HepG2 (cell line): ENCODE measurements around the gene C11orf91. TPM values are rescaled to one million over a fixed set of nuclear protein-coding genes. Genes with fewer than 3 reads are reported as not detected.

Source experiments
- CBFB ChIP-seq: sonication (generic); formaldehyde crosslinking; IDR thresholded peaks from 2 replicates; pipeline ENCODE4 v1.4.0; 2020; ENCODE audit warnings: missing genetic modification reagents
- CHCHD3 ChIP-seq: sonication (generic); formaldehyde crosslinking; IDR thresholded peaks from 2 replicates; pipeline ENCODE4 v1.8.0; 2022; ENCODE audit warnings: mild to moderate bottlenecking, missing genetic modification reagents, moderate library complexity
- DNMT3B ChIP-seq: conservative IDR thresholded peaks from 2 replicates; pipeline ENCODE4 v1.6.1; 2016; ENCODE audit warnings: missing biosample characterization, control low read depth
- FOSL2 ChIP-seq: sonication (generic); formaldehyde crosslinking; IDR thresholded peaks from 2 replicates; pipeline ENCODE4 v1.4.0; 2020; ENCODE audit warnings: missing genetic modification reagents
- FOXA3 ChIP-seq: IDR thresholded peaks from 2 replicates; pipeline ENCODE4 v1.6.1; 2016; ENCODE audit warnings: missing genetic modification reagents, missing compliant biosample characterization
- FOXK1 ChIP-seq: sonication (generic); formaldehyde crosslinking; IDR thresholded peaks from 2 replicates; pipeline ENCODE4 v1.4.0; 2020; ENCODE audit warnings: low read depth, missing genetic modification reagents, borderline replicate concordance
- GABPB1 ChIP-seq: IDR thresholded peaks from 2 replicates; pipeline ENCODE4 v1.6.1; 2016; ENCODE audit warnings: mild to moderate bottlenecking, missing genetic modification reagents, moderate library complexity, missing compliant biosample characterization
- HNRNPUL1 ChIP-seq: fragments of 200-400 bp; formaldehyde crosslinking; IDR thresholded peaks from 2 replicates; pipeline ENCODE4 v1.6.1; 2017; ENCODE audit warnings: low read depth, mild to moderate bottlenecking, low read length, moderate library complexity
- HOXD1 ChIP-seq: sonication (generic); formaldehyde crosslinking; IDR thresholded peaks from 2 replicates; pipeline ENCODE4 v1.5.0; 2020; ENCODE audit warnings: missing genetic modification reagents
- JUND ChIP-seq: sonication (generic); formaldehyde crosslinking; IDR thresholded peaks from 2 replicates; pipeline ENCODE4 v1.8.0; 2022; ENCODE audit warnings: mild to moderate bottlenecking, missing genetic modification reagents
- KDM3A ChIP-seq: IDR thresholded peaks from 2 replicates; pipeline ENCODE4 v1.6.1; 2018; ENCODE audit warnings: low read depth, missing compliant biosample characterization
- MAF1 ChIP-seq: sonication (generic); formaldehyde crosslinking; IDR thresholded peaks from 2 replicates; pipeline ENCODE4 v1.5.0; 2020; ENCODE audit warnings: missing genetic modification reagents, borderline replicate concordance
- MAFG ChIP-seq: sonication (generic); formaldehyde crosslinking; IDR thresholded peaks from 2 replicates; pipeline ENCODE4 v1.5.1; 2020; ENCODE audit warnings: mild to moderate bottlenecking, missing genetic modification reagents
- NFE2L1 ChIP-seq: sonication (generic); formaldehyde crosslinking; IDR thresholded peaks from 2 replicates; pipeline ENCODE4 v1.4.0; 2020; ENCODE audit warnings: missing genetic modification reagents, mild to moderate bottlenecking, borderline replicate concordance
- PAWR ChIP-seq: sonication (generic); formaldehyde crosslinking; IDR thresholded peaks from 2 replicates; pipeline ENCODE4 v1.4.0; 2020; ENCODE audit warnings: missing genetic modification reagents, mild to moderate bottlenecking, borderline replicate concordance
- POLR2G ChIP-seq: fragments of 200-400 bp; formaldehyde crosslinking; IDR thresholded peaks from 2 replicates; pipeline ENCODE4 v1.6.1; 2018; ENCODE audit warnings: mild to moderate bottlenecking, low read depth, low read length, moderate library complexity
- RXRB ChIP-seq: IDR thresholded peaks from 2 replicates; pipeline ENCODE4 v1.6.1; 2016; ENCODE audit warnings: borderline replicate concordance, missing genetic modification reagents, missing compliant biosample characterization
- SOX6 ChIP-seq, 2 experiments: fragments of 450-650 bp in 1 of 2; sonication (generic) in 1 of 2; formaldehyde crosslinking in 1 of 2; IDR thresholded peaks; 2 replicates each; pipeline versions ENCODE4 v1.4.0 to v1.6.1; 2017 to 2020; ENCODE audit warnings: antibody characterized with exemption in 1 of 2, mild to moderate bottlenecking in 1 of 2, missing genetic modification reagents in 1 of 2
- TMF1 ChIP-seq: sonication (generic); formaldehyde crosslinking; IDR thresholded peaks from 2 replicates; pipeline ENCODE4 v1.8.1; 2022; ENCODE audit warnings: low read depth, missing genetic modification reagents
- USF2 ChIP-seq, 2 experiments: sonication (generic) in 1 of 2; formaldehyde crosslinking in 1 of 2; IDR thresholded peaks; 2 replicates each; pipeline versions ENCODE4 v1.5.1 to v1.6.1; 2011 to 2020; ENCODE audit warnings: borderline replicate concordance in 1 of 2, low read depth in 1 of 2, low read length in 1 of 2, mild to moderate bottlenecking in 1 of 2, missing genetic modification reagents in 1 of 2, moderate library complexity in 1 of 2
- XBP1 ChIP-seq: sonication (generic); formaldehyde crosslinking; IDR thresholded peaks from 2 replicates; pipeline ENCODE4 v1.5.0; 2020; ENCODE audit warnings: missing genetic modification reagents
- YEATS4 ChIP-seq: sonication (generic); formaldehyde crosslinking; IDR thresholded peaks from 2 replicates; pipeline ENCODE4 v1.4.0; 2020; ENCODE audit warnings: missing genetic modification reagents, borderline replicate concordance
- ZKSCAN8 ChIP-seq: IDR thresholded peaks from 2 replicates; pipeline ENCODE4 v1.6.1; 2016; ENCODE audit warnings: borderline replicate concordance, missing genetic modification reagents, missing compliant biosample characterization
- ZNF296 ChIP-seq: sonication (generic); formaldehyde crosslinking; conservative IDR thresholded peaks from 2 replicates; pipeline ENCODE4 v1.5.0; 2020; ENCODE audit warnings: mild to moderate bottlenecking, missing genetic modification reagents
- ZNF33B ChIP-seq: sonication (generic); formaldehyde crosslinking; IDR thresholded peaks from 2 replicates; pipeline ENCODE4 v1.5.1; 2020; ENCODE audit warnings: mild to moderate bottlenecking, missing genetic modification reagents
- ZNF598 ChIP-seq: sonication (generic); formaldehyde crosslinking; IDR thresholded peaks from 2 replicates; pipeline ENCODE4 v1.5.1; 2020; ENCODE audit warnings: mild to moderate bottlenecking, missing genetic modification reagents, borderline replicate concordance
- ZNF607 ChIP-seq: sonication (generic); formaldehyde crosslinking; IDR thresholded peaks from 2 replicates; pipeline ENCODE4 v1.5.1; 2020; ENCODE audit warnings: missing genetic modification reagents, mild to moderate bottlenecking, borderline replicate concordance
- ZNF616 ChIP-seq: sonication (generic); formaldehyde crosslinking; IDR thresholded peaks from 2 replicates; pipeline ENCODE4 v1.5.0; 2020; ENCODE audit warnings: low read depth, mild to moderate bottlenecking, missing genetic modification reagents
- ZNF644 ChIP-seq: IDR thresholded peaks from 2 replicates; pipeline ENCODE4 v1.6.1; 2016; ENCODE audit warnings: low read depth
- ZNF781 ChIP-seq: sonication (generic); formaldehyde crosslinking; IDR thresholded peaks from 2 replicates; pipeline ENCODE4 v1.5.1; 2020; ENCODE audit warnings: borderline replicate concordance, mild to moderate bottlenecking, missing genetic modification reagents; ENCODE audit errors: not compliant biosample characterization
- ZSCAN25 ChIP-seq: sonication (generic); formaldehyde crosslinking; IDR thresholded peaks from 2 replicates; pipeline ENCODE4 v1.8.0; 2022; ENCODE audit warnings: mild to moderate bottlenecking, missing genetic modification reagents
- polyA plus RNA-seq, 8 experiments: library from polyadenylated mRNA; depleted of rRNA in 3 of 8; stranded (reverse) in 7 of 8; unstranded in 1 of 8; fragments of >200 nt; fragmentation: Illumina TruSeq in 4 of 8; extraction: Trizol in 4 of 8; gene quantifications; 2 replicates each; pipeline versions ENCODE4 v1.2.1 to v1.2.3, GENCODE V29; 2011 to 2016; ENCODE audit warnings: low read depth in 4 of 8, missing spikeins in 1 of 8, mixed read lengths in 1 of 8; ENCODE audit not compliant: insufficient read depth in 1 of 8
- total RNA-seq, 5 experiments: library from RNA; depleted of rRNA; stranded (reverse); fragments of >200 nt; fragmentation: Illumina TruSeq; extraction: Trizol; gene quantifications; 2 replicates each; pipeline ENCODE4 v1.2.3, GENCODE V29; 2016; ENCODE audit warnings: low read depth in 1 of 5

C11orf91 gene
- total and polyA plus RNA-seq, 2 of the 13 experiments (the other 11 are each of a cell fraction or from before 2014, with no cell fraction given) = 0.35 TPM; not detected in 1

DNA sequence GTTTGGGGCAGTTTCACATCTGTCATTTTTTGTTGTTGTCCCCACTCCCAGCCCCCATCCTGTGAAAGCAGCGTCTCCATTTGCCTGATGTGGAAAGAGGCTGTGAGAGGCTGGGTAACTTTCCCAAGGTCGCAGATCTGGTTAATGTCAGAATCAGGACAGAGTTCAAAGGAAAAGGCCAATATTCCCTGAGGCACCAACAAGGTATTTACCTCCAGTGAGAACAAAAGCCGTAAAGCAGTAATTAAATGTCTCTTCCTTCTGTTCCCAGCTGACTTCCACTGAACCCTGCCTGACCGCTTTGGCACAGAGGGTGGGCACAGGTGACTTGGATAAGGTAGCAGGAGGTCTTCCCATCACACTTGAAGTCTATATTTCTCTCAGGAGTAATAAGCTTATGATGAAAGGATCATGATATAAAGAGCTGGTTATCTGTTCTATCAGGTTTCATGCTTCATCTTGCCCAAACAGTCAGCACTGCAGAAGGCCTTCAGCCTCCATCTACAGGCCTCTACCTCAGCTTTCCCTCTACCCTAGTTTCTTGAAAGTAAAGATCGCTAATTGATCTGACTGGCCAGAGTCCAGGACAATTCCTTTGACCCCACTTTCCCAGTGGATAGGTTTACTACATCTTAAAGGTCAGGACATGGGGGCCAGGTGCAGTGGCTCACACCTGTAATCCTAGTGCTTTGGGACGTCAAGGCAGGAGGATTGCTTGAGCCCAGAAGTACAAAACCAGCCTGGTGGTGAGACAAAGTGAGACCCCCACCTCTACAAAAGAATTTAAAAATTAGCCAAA is 9.4 kb downstream of the C11orf91 start (continued):
- TF ChIP-seq USF2 (IDR thresholded peaks at IDR 0.05; ENCODE audit: low read depth, low read length) (no peak), USF2 (CRISPR knock-in tag; IDR thresholded peaks at IDR 0.05; ENCODE audit: borderline replicate concordance) (no peak), RXRB (CRISPR knock-in tag) (peak; percentile 85), PAWR (CRISPR knock-in tag) (no peak), SOX6 (IDR thresholded peaks at IDR 0.05) (no peak), SOX6 (CRISPR knock-in tag; IDR thresholded peaks at IDR 0.05) (peak; percentile 89), ZNF33B (CRISPR knock-in tag) (no peak), CHCHD3 (no peak), POLR2G (no peak), FOXA3 (CRISPR knock-in tag) (peak; percentile 67), CBFB (CRISPR knock-in tag) (no peak), ZNF598 (CRISPR knock-in tag) (no peak), FOXK1 (CRISPR knock-in tag) (peak; percentile 66; the same call in 1 of the 2 replicates), ZNF616 (no peak), MAF1 (CRISPR knock-in tag) (no peak), HOXD1 (CRISPR knock-in tag) (no peak), TMF1 (CRISPR knock-in tag) (no peak), ZNF644 (CRISPR knock-in tag) (peak; percentile 24; the same call in 1 of the 2 replicates), ZKSCAN8 (no peak), XBP1 (no peak), JUND (no peak), MAFG (CRISPR knock-in tag) (no peak), ZNF607 (CRISPR knock-in tag) (no peak), GABPB1 (no peak), KDM3A (no peak), HNRNPUL1 (no peak), YEATS4 (CRISPR knock-in tag) (peak; percentile 35; the same call in 1 of the 2 replicates), ZNF781 (no peak), ZNF296 (CRISPR knock-in tag) (no peak), ZSCAN25 (CRISPR knock-in tag) (no peak), DNMT3B (CRISPR knock-in tag) (no peak), FOSL2 (CRISPR knock-in tag) (no peak; the same call in 1 of the 2 replicates), NFE2L1 (CRISPR knock-in tag) (no peak)
